Kidney (tissue), 14 donors: ENCODE data around the gene EFCAB6. TPM values are rescaled to one million over a fixed set of nuclear protein-coding genes. Genes with fewer than 3 reads are reported as not detected.

Experiments
- DNase-seq, 5 donors: peaks; one replicate each; pipeline ENCODE4 v3.0.0-alpha.2; 2013 to 2020
- FAIRE-seq: peaks from 2 replicates; lab custom pipeline; 2012; peaks lifted over from hg19 to GRCh38; lab: Jason Lieb, UNC
- H3K27ac ChIP-seq, 2 donors: one replicate each; pipeline ENCODE4 v1.7.0; 2013; ENCODE audit warnings: low read depth in 2 of 2, low read length in 2 of 2, inconsistent platforms in 1 of 2
- H3K27me3 ChIP-seq: one replicate; pipeline ENCODE4 v1.7.1; 2013; ENCODE audit warnings: low read length, inconsistent platforms; ENCODE audit not compliant: control insufficient read depth, insufficient read depth
- H3K36me3 ChIP-seq, 3 donors: one replicate each; pipeline versions ENCODE4 v1.7.0 to v1.7.1; 2013; ENCODE audit warnings: low read length in 3 of 3, control low read depth in 1 of 3, inconsistent platforms in 1 of 3; ENCODE audit not compliant: insufficient read depth in 3 of 3, control insufficient read depth in 2 of 3
- H3K4me1 ChIP-seq, 3 donors: one replicate each; pipeline versions ENCODE4 v1.7.0 to v1.7.1; 2013; ENCODE audit warnings: low read length in 3 of 3, inconsistent platforms in 1 of 3, low read depth in 1 of 3; ENCODE audit not compliant: control insufficient read depth in 2 of 3, insufficient read depth in 2 of 3
- H3K4me3 ChIP-seq, 3 donors: one replicate each; pipeline versions ENCODE4 v1.7.0 to v1.8.1; 2013; ENCODE audit warnings: low read length in 3 of 3, control low read depth in 1 of 3, inconsistent platforms in 1 of 3
- H3K9ac ChIP-seq, 3 donors: one replicate each; pipeline versions ENCODE4 v1.7.0 to v1.7.1; 2013; ENCODE audit warnings: low read length in 3 of 3, control low read depth in 1 of 3, inconsistent platforms in 1 of 3
- H3K9me3 ChIP-seq, 3 donors: one replicate each; pipeline versions ENCODE4 v1.7.0 to v1.7.1; 2013; ENCODE audit warnings: low read length in 3 of 3, control low read depth in 1 of 3, inconsistent platforms in 1 of 3; ENCODE audit not compliant: control insufficient read depth in 2 of 3, insufficient read depth in 1 of 3
- intact Hi-C: fragments of 100-400 bp; cut with DNase I; formaldehyde crosslinking; loops from one replicate; pipeline ENCODE4 v1.11.1; 2022
- polyA plus RNA-seq: library from polyadenylated mRNA; stranded (reverse); fragments of 350-450 nt; fragmentation: Illumina TruSeq; extraction: RNeasy Lipid Tissue Mini Kit (QIAGEN cat#74804); gene quantifications from one replicate; pipeline ENCODE4 v1.2.3, GENCODE V29; 2014; ENCODE audit warnings: low read depth, low replicate concordance; ENCODE audit not compliant: insufficient read depth
- total RNA-seq: library from RNA; stranded (reverse); fragmentation: NEBNext Ultra II Directional; extraction: Animal tissue kit (Norgen Biotek cat#: 25700); gene quantifications from one replicate; pipeline ENCODE4 v1.2.1, GENCODE V29; 2021
- TF ChIP-seq, protein P1 (sequence below): IDR thresholded peaks from 3 replicates; pipeline ENCODE4 v1.5.1; 2012; ENCODE audit warnings: mild to moderate bottlenecking, moderate library complexity, borderline replicate concordance; ENCODE audit not compliant: insufficient read depth; ENCODE audit errors: extremely low read depth
- donor health status: control.
- donor health status: control.
- donor health status: control.
- donor health status: control.
- donor health status: control.
- donor health status: DM: yes; HTN: yes; CAD: no.
- donor health status: Normal renal cell carcinoma (clear cell type).

The EFCAB6 gene
- total and polyA plus RNA-seq, 2 donors from 2014 or later, result 1.5 to 11.8 TPM

DNA sequence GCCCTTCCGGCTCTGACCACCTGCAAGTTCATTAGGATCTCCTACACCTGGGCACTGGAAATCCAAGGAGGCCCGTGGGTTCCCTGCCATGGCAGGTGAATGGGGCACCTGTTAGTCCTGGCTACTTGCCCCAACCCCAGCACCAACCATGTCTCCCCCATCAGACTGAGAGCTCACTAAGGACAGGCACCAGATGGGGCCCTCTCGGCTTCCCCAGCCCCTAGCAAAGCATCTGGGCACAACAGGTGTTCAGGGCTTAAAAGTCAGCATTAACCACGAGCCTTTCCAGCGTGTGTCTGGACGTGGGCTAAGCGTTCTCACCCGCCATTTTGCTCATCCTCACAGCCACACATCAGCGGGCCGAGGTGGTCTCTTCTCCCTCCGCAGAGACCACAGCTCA lies 48.0 kb upstream of the EFCAB6 start:
- Histone ChIP-seq H3K27me3 (no peaks in the 10 kb centered on the region), H3K9ac (no peak overlapping the region), H3K4me3 (no peak overlapping the region), H3K9me3 (peaks cover 0 to 3% (median 0%) of the 10 kb centered on the region in 3 donors), H3K27ac (no peak overlapping the region), H3K4me1 (no peaks in the 10 kb centered on the region), H3K36me3 (no peaks in the 10 kb centered on the region)
- intact Hi-C loops, result no loop called here
- DNase-seq (peak in 2 of 5 donors; percentile 30 to 35), FAIRE-seq (no peak)
- TF ChIP-seq, protein P1, sequence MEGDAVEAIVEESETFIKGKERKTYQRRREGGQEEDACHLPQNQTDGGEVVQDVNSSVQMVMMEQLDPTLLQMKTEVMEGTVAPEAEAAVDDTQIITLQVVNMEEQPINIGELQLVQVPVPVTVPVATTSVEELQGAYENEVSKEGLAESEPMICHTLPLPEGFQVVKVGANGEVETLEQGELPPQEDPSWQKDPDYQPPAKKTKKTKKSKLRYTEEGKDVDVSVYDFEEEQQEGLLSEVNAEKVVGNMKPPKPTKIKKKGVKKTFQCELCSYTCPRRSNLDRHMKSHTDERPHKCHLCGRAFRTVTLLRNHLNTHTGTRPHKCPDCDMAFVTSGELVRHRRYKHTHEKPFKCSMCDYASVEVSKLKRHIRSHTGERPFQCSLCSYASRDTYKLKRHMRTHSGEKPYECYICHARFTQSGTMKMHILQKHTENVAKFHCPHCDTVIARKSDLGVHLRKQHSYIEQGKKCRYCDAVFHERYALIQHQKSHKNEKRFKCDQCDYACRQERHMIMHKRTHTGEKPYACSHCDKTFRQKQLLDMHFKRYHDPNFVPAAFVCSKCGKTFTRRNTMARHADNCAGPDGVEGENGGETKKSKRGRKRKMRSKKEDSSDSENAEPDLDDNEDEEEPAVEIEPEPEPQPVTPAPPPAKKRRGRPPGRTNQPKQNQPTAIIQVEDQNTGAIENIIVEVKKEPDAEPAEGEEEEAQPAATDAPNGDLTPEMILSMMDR, result no peak

DNA sequence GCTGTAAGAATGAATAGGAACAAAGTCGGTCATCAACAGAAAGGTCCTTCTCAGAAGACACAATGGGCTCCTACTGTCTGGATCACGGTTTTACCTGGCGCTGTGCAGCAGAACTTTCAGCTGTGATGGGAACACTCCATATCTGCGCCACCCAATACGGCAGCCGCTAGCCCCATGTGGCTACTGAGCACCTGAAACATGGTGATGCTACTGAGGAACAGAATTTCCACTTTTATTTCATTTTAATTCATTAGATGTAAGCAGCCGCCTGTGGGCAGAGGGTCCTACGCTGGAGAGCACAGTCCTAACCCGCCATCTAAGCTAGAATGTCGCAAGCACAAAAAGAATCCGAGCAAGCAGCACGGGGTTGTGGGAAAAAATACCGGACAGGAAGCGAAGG lies 47.5 kb upstream of the EFCAB6 start:
- Histone ChIP-seq H3K9ac (no peak overlapping the region), H3K27ac (no peak overlapping the region), H3K27me3 (no peaks in the 10 kb centered on the region), H3K4me3 (no peak overlapping the region), H3K36me3 (no peaks in the 10 kb centered on the region), H3K4me1 (no peaks in the 10 kb centered on the region), H3K9me3 (peaks cover 0 to 3% (median 0%) of the 10 kb centered on the region in 3 donors)
- TF ChIP-seq, protein P1, result no peak
- DNase-seq (peak in 2 of 5 donors; percentile 3 to 15), FAIRE-seq (no peak)
- intact Hi-C loops, result no loop called here

DNA sequence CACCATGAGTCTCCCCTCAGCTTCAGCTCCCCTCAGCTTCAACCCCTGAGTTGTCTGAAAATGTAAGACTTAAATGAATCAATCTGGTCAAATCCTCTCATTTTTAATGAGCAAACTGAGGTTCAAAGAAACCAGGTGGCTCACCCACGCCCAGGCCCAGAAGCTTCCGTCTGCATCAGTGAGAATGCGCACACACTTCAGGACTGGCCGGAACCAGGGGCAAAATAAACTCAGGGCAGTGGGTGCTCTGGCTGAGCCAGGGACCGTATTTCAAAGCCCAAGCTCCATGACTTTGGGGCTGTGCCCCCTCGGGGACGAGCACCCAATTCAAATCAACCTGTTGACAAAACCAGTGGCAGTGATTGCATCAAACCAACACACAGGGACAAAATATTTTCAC lies 47.1 kb upstream of the EFCAB6 start:
- peak in 1 of 5 donors; percentile 14 for DNase-seq
- H3K9ac ChIP-seq, result no peak overlapping the region
- peaks cover 0 to 3% (median 0%) of the 10 kb centered on the region in 3 donors for H3K9me3 ChIP-seq
- H3K27ac ChIP-seq, result no peak overlapping the region
- no peak for FAIRE-seq
- H3K4me1 ChIP-seq, result no peaks in the 10 kb centered on the region
- H3K36me3 ChIP-seq, result no peaks in the 10 kb centered on the region
- TF ChIP-seq, protein P1, result no peak
- no peaks in the 10 kb centered on the region for H3K27me3 ChIP-seq
- intact Hi-C loops, result no loop called here
- H3K4me3 ChIP-seq, result no peak overlapping the region
